K562 (cell line): ENCODE measurements around the gene NTRK1.

Experiments used
- CBX8 ChIP-seq: fragments of 200-600 bp; sonication (generic); IDR thresholded peaks from 2 replicates; pipeline ENCODE4 v1.6.1; 2012; ENCODE audit warnings: borderline replicate concordance, mixed run types, low read depth, mild to moderate bottlenecking, moderate library complexity, mixed read lengths, low read length, control low read depth, inconsistent platforms; ENCODE audit not compliant: poor library complexity, severe bottlenecking; ENCODE audit errors: extremely low read depth
- NFYB ChIP-seq: IDR thresholded peaks from 2 replicates; pipeline ENCODE4 v1.6.1; 2011; ENCODE audit warnings: mild to moderate bottlenecking, moderate library complexity; ENCODE audit not compliant: insufficient read length; ENCODE audit errors: extremely low read depth
- NR1H2 ChIP-seq: sonication (generic); formaldehyde crosslinking; IDR thresholded peaks from 2 replicates; pipeline ENCODE4 v1.4.0; 2020; ENCODE audit warnings: mild to moderate bottlenecking, missing genetic modification reagents
- POLR2A ChIP-seq: fragments of 450-650 bp; conservative IDR thresholded peaks from 2 replicates; pipeline ENCODE4 v1.6.1; 2016
- POLR3A ChIP-seq: IDR thresholded peaks from 2 replicates; pipeline ENCODE4 v1.6.1; 2011; ENCODE audit warnings: borderline replicate concordance, mild to moderate bottlenecking, moderate library complexity; ENCODE audit not compliant: insufficient read length, insufficient read depth; ENCODE audit errors: extremely low read depth
- RCOR1 ChIP-seq, 2 experiments: IDR thresholded peaks; 2 replicates each; pipeline ENCODE4 v1.6.1; 2012; ENCODE audit warnings: low read depth in 2 of 2, low read length in 2 of 2, borderline replicate concordance in 1 of 2, improper control_type of control experiment in 1 of 2
- SP2 ChIP-seq: IDR thresholded peaks from 2 replicates; pipeline ENCODE4 v1.6.1; 2011; ENCODE audit warnings: mild to moderate bottlenecking, low read depth, low read length, moderate library complexity; ENCODE audit not compliant: poor library complexity, severe bottlenecking; ENCODE audit errors: extremely low read depth
- ZNF146 ChIP-seq: IDR thresholded peaks from one replicate; pipeline ENCODE4 v1.6.1; 2018; ENCODE audit warnings: missing compliant biosample characterization; ENCODE audit not compliant: unreplicated experiment
- TF ChIP-seq, protein P1 (sequence below): sonication (generic); formaldehyde crosslinking; IDR thresholded peaks from 2 replicates; pipeline ENCODE4 v1.8.0; 2022; ENCODE audit warnings: missing genetic modification reagents, mild to moderate bottlenecking, moderate library complexity, borderline replicate concordance
- TF ChIP-seq, protein P2 (sequence below), 3 experiments: IDR thresholded peaks in 2 of 3; conservative IDR thresholded peaks in 1 of 3; 2 replicates each; pipeline ENCODE4 v1.5.1; 2011 to 2012; ENCODE audit warnings: low read length in 3 of 3, mild to moderate bottlenecking in 3 of 3, control low read depth in 2 of 3, improper control_type of control experiment in 1 of 3, inconsistent platforms in 1 of 3, low read depth in 1 of 3, mixed read lengths in 1 of 3, moderate library complexity in 1 of 3; ENCODE audit not compliant: insufficient read depth in 2 of 3
- TF ChIP-seq, protein P3 (sequence below): fragments of 450-650 bp; IDR thresholded peaks from 2 replicates; pipeline ENCODE4 v1.6.1; 2017; ENCODE audit warnings: antibody characterized with exemption, mild to moderate bottlenecking

DNA sequence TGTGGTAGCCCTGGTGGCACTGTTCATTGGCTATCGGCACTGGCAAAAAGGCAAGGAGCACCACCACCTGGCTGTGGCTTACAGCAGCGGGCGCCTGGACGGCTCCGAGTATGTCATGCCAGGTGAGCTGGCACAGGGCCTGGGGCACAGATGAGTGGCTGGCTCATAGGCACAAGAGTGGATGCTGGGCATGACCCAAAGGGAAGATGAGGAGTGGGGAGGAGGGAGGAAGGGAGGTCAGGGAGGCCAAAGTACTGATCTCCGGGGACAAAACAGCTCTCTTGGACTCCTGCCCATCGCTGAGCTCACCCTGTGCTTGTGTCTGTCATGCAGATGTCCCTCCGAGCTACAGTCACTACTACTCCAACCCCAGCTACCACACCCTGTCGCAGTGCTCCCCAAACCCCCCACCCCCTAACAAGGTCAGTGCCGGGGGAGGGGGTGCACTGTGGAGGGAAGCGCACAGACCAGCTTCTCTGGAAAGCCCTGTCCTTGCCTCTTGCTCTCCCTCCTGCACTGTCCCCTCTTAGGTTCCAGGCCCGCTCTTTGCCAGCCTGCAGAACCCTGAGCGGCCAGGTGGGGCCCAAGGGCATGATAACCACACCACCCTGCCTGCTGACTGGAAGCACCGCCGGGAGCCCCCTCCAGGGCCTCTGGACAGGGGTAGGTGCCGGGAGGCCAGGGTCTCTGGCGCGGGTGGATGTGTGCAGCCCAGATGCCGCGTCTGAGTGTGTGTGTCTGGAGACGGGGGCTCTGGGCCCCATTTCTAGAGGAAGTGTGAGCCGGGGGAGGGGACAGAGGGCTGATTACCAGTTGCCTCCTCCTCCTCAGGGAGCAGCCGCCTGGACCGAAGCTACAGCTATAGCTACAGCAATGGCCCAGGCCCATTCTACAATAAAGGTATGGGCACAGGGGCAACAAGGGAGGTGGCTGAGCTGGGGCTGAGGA lies 52.5 kb downstream of the NTRK1 start:
- TF ChIP-seq CBX8 = no peak
- TF ChIP-seq, protein P1, sequence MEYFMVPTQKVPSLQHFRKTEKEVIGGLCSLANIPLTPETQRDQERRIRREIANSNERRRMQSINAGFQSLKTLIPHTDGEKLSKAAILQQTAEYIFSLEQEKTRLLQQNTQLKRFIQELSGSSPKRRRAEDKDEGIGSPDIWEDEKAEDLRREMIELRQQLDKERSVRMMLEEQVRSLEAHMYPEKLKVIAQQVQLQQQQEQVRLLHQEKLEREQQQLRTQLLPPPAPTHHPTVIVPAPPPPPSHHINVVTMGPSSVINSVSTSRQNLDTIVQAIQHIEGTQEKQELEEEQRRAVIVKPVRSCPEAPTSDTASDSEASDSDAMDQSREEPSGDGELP = peak; percentile 64; the same call in 1 of the 2 replicates
- no peak for TF ChIP-seq SP2
- TF ChIP-seq, protein P2, sequence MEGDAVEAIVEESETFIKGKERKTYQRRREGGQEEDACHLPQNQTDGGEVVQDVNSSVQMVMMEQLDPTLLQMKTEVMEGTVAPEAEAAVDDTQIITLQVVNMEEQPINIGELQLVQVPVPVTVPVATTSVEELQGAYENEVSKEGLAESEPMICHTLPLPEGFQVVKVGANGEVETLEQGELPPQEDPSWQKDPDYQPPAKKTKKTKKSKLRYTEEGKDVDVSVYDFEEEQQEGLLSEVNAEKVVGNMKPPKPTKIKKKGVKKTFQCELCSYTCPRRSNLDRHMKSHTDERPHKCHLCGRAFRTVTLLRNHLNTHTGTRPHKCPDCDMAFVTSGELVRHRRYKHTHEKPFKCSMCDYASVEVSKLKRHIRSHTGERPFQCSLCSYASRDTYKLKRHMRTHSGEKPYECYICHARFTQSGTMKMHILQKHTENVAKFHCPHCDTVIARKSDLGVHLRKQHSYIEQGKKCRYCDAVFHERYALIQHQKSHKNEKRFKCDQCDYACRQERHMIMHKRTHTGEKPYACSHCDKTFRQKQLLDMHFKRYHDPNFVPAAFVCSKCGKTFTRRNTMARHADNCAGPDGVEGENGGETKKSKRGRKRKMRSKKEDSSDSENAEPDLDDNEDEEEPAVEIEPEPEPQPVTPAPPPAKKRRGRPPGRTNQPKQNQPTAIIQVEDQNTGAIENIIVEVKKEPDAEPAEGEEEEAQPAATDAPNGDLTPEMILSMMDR (IDR thresholded peaks at IDR 0.05 in 2 of 3, conservative IDR thresholded peaks at IDR 0.05 in 1 of 3; ENCODE audit: insufficient read depth in 2 of 3, low read depth in 1 of 3, low read length in 3 of 3) = peak; percentile 13 to 32 (median 31); a peak in 1 of 6 replicates
- 0 out of 2 replicates have a peak, but pooled peaks have one; percentile 48 for TF ChIP-seq POLR2A
- TF ChIP-seq RCOR1 (IDR thresholded peaks at IDR 0.05; ENCODE audit: borderline replicate concordance in 1 of 2, low read depth in 2 of 2, low read length in 2 of 2) = no peak
- no peak for TF ChIP-seq NFYB
- TF ChIP-seq NR1H2 = no peak
- TF ChIP-seq POLR3A = no peak
- no peak for TF ChIP-seq ZNF146
- TF ChIP-seq, protein P3, sequence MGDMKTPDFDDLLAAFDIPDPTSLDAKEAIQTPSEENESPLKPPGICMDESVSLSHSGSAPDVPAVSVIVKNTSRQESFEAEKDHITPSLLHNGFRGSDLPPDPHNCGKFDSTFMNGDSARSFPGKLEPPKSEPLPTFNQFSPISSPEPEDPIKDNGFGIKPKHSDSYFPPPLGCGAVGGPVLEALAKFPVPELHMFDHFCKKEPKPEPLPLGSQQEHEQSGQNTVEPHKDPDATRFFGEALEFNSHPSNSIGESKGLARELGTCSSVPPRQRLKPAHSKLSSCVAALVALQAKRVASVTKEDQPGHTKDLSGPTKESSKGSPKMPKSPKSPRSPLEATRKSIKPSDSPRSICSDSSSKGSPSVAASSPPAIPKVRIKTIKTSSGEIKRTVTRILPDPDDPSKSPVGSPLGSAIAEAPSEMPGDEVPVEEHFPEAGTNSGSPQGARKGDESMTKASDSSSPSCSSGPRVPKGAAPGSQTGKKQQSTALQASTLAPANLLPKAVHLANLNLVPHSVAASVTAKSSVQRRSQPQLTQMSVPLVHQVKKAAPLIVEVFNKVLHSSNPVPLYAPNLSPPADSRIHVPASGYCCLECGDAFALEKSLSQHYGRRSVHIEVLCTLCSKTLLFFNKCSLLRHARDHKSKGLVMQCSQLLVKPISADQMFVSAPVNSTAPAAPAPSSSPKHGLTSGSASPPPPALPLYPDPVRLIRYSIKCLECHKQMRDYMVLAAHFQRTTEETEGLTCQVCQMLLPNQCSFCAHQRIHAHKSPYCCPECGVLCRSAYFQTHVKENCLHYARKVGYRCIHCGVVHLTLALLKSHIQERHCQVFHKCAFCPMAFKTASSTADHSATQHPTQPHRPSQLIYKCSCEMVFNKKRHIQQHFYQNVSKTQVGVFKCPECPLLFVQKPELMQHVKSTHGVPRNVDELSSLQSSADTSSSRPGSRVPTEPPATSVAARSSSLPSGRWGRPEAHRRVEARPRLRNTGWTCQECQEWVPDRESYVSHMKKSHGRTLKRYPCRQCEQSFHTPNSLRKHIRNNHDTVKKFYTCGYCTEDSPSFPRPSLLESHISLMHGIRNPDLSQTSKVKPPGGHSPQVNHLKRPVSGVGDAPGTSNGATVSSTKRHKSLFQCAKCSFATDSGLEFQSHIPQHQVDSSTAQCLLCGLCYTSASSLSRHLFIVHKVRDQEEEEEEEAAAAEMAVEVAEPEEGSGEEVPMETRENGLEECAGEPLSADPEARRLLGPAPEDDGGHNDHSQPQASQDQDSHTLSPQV = peak; percentile 77
